Endothelial cell of umbilical vein (primary cell): ENCODE measurements around the gene IQSEC2. TPM values are rescaled to one million over a fixed set of nuclear protein-coding genes. Genes with fewer than 3 reads are reported as not detected.

ENCODE experiments used
- BruUV-seq: library from RNA; stranded (reverse); fragments of 400-500 nt; replicated peaks from 2 replicates; lab custom pipeline; 2021; lab: Mats Ljungman, UMichigan
- CTCF ChIA-PET: fragments of 300-600, 350-600 bp; sonication (Branson Sonifier 250); formaldehyde crosslinking; loops from one replicate; lab custom pipeline; 2021; ENCODE audit warnings: antibody characterized with exemption, inconsistent platforms; lab: Charles Lee
- POLR2A ChIA-PET: fragments of 300-600, 350-600 bp; sonication (Branson Sonifier 250); formaldehyde crosslinking; loops from one replicate; lab custom pipeline; 2021; ENCODE audit warnings: antibody characterized with exemption, inconsistent platforms; lab: Charles Lee
- DNase-seq: peaks from one replicate; pipeline ENCODE4 v3.0.0-alpha.2; 2011; ENCODE audit warnings: low read depth, low spot score
- FAIRE-seq: peaks from 2 replicates; lab custom pipeline; 2011; peaks lifted over from hg19 to GRCh38; lab: Jason Lieb, UNC
- H2AFZ ChIP-seq: 2 replicates; pipeline ENCODE4 v1.6.0; 2012; ENCODE audit warnings: low read depth, low read length, control low read depth, inconsistent platforms
- H3K27ac ChIP-seq: 2 replicates; pipeline ENCODE4 v1.5.1; 2011; ENCODE audit warnings: low read depth, mild to moderate bottlenecking, control low read depth, low read length, moderate library complexity; ENCODE audit not compliant: insufficient read depth
- H3K27me3 ChIP-seq, 2 experiments: 2 replicates each; pipeline versions ENCODE4 v1.6.0 to v1.6.1; 2011; ENCODE audit warnings: low read length in 2 of 2, mixed read lengths in 1 of 2; ENCODE audit not compliant: control insufficient read depth in 2 of 2, insufficient read depth in 2 of 2
- H3K36me3 ChIP-seq, 2 experiments: 2 replicates in 1 of 2; 3 replicates in 1 of 2; pipeline ENCODE4 v1.5.1; 2011; ENCODE audit warnings: low read length in 2 of 2, mild to moderate bottlenecking in 1 of 2, moderate library complexity in 1 of 2; ENCODE audit not compliant: control insufficient read depth in 2 of 2, insufficient read depth in 2 of 2; ENCODE audit errors: extremely low read depth in 1 of 2
- H3K4me1 ChIP-seq: 3 replicates; pipeline ENCODE4 v1.5.1; 2011; ENCODE audit warnings: mild to moderate bottlenecking, low read length; ENCODE audit not compliant: control insufficient read depth, insufficient read depth; ENCODE audit errors: extremely low read depth
- H3K4me2 ChIP-seq: 2 replicates; pipeline ENCODE4 v1.6.1; 2011; ENCODE audit warnings: low read length, control low read depth, mixed read lengths; ENCODE audit not compliant: insufficient read depth
- H3K4me3 ChIP-seq, 3 experiments: fragments of 200-600 bp in 1 of 3; sonication (generic), shearing (Covaris generic) in 1 of 3; replicated peaks in 1 of 3; 2 replicates each; pipeline ENCODE4 v1.5.1; 2011 to 2016; ENCODE audit warnings: control low read depth in 3 of 3, low read length in 3 of 3, mild to moderate bottlenecking in 2 of 3, inconsistent platforms in 1 of 3, low read depth in 1 of 3, moderate library complexity in 1 of 3; ENCODE audit not compliant: insufficient read depth in 1 of 3
- H3K79me2 ChIP-seq: 2 replicates; pipeline ENCODE4 v1.6.0; 2012; ENCODE audit warnings: low read length, inconsistent platforms; ENCODE audit not compliant: control insufficient read depth, insufficient read depth
- H3K9ac ChIP-seq: replicated peaks from 2 replicates; pipeline ENCODE3; 2011; ENCODE audit warnings: low read length, control low read depth; ENCODE audit not compliant: insufficient read depth; ENCODE audit errors: extremely low read depth
- H3K9me1 ChIP-seq: replicated peaks from 3 replicates; pipeline ENCODE4 v1.6.0; 2011; ENCODE audit warnings: mild to moderate bottlenecking, low read length; ENCODE audit not compliant: control insufficient read depth, insufficient read depth; ENCODE audit errors: extremely low read depth
- H3K9me3 ChIP-seq: replicated peaks from 2 replicates; pipeline ENCODE4 v1.5.1; 2012; ENCODE audit warnings: low read length, inconsistent platforms; ENCODE audit not compliant: control insufficient read depth, insufficient read depth
- H4K20me1 ChIP-seq: replicated peaks from 2 replicates; pipeline ENCODE3; 2011; ENCODE audit warnings: mild to moderate bottlenecking, low read length; ENCODE audit not compliant: control insufficient read depth, insufficient read depth; ENCODE audit errors: extremely low read depth
- CTCF ChIP-seq, 2 donors: IDR thresholded peaks; 1 replicate in 1 of 2; 2 replicates in 1 of 2; pipeline ENCODE4 v1.5.1; 2011; ENCODE audit warnings: low read length in 2 of 2, mild to moderate bottlenecking in 2 of 2, moderate library complexity in 2 of 2, control low read depth in 1 of 2, inconsistent platforms in 1 of 2, low read depth in 1 of 2; ENCODE audit not compliant: insufficient read depth in 1 of 2; ENCODE audit errors: extremely low read depth in 1 of 2
- EZH2 ChIP-seq: IDR thresholded peaks from 2 replicates; pipeline ENCODE4 v1.6.1; 2012; ENCODE audit warnings: borderline replicate concordance, low read depth, mild to moderate bottlenecking, moderate library complexity, low read length, inconsistent platforms; ENCODE audit not compliant: severe bottlenecking
- FOS ChIP-seq: IDR thresholded peaks from 2 replicates; pipeline ENCODE4 v1.6.1; 2011; ENCODE audit warnings: mild to moderate bottlenecking, low read length, moderate library complexity, borderline replicate concordance; ENCODE audit not compliant: insufficient read depth
- GATA2 ChIP-seq: IDR thresholded peaks from 2 replicates; pipeline ENCODE4 v1.7.0; 2011; ENCODE audit warnings: low read depth, mild to moderate bottlenecking, moderate library complexity, mixed read lengths, low read length; ENCODE audit not compliant: insufficient read length, insufficient read depth
- JUN ChIP-seq: IDR thresholded peaks from 2 replicates; pipeline ENCODE4 v1.6.1; 2011; ENCODE audit warnings: borderline replicate concordance, low read depth; ENCODE audit not compliant: insufficient read length, insufficient read depth
- MAX ChIP-seq: IDR thresholded peaks from 2 replicates; pipeline ENCODE4 v1.6.1; 2011; ENCODE audit not compliant: insufficient read depth, insufficient read length
- MYC ChIP-seq: IDR thresholded peaks from one replicate; pipeline ENCODE4 v1.6.1; 2011; ENCODE audit warnings: mild to moderate bottlenecking, low read depth, low read length
- POLR2A ChIP-seq: IDR thresholded peaks from 2 replicates; pipeline ENCODE4 v1.6.1; 2012; ENCODE audit warnings: low read depth, mild to moderate bottlenecking, control low read depth, low read length
- POLR2AphosphoS5 ChIP-seq: IDR thresholded peaks from 2 replicates; pipeline ENCODE4 v1.6.1; 2012; ENCODE audit warnings: low read depth, mild to moderate bottlenecking, control low read depth, low read length, moderate library complexity; ENCODE audit not compliant: insufficient read depth
- dilution Hi-C: fragments of 300-500 bp; cut with MboI; formaldehyde crosslinking; loops from one replicate; pipeline ENCODE4 v1.15.0; 2019; ENCODE audit warnings: low sequenced_read_pairs; ENCODE audit not compliant: extremely low pct_ligation_motif_present
- intact Hi-C: fragments of 100-400 bp; cut with micrococcal nuclease; formaldehyde crosslinking; loops from one replicate; pipeline ENCODE4 v1.10.0; 2022
- polyA plus RNA-seq, 4 experiments: library from polyadenylated mRNA; depleted of rRNA in 3 of 4; stranded (reverse) in 3 of 4; unstranded in 1 of 4; fragments of >200 nt; gene quantifications; 2 replicates each; pipeline versions ENCODE4 v1.2.1 to v1.2.3, GENCODE V29; 2011 to 2012; ENCODE audit warnings: missing spikeins in 1 of 4
- total RNA-seq: library from RNA; stranded (reverse); gene quantifications from 2 replicates; pipeline ENCODE4 v1.2.3, GENCODE V29; 2021

Gene IQSEC2
- total and polyA plus RNA-seq, 2 donors (not counting 3 experiments of a cell fraction or from before 2014, with no cell fraction given) = 5.4 to 9.9 TPM

GRCh38 chrX:53303195-53303594 lies 21.8 kb upstream of the IQSEC2 start:
- no peak for DNase-seq
- no peak for FAIRE-seq

More at GRCh38 chrX:53303195-53303594, 21.8 kb upstream of the IQSEC2 start:
- ChIA-PET CTCF (interaction anchor here (3.1 kb wide), 1 partner anchor 10 kb away, joined by 10 read pairs; no protein-coding TSS in a partner anchor), POLR2A (no interaction called here)
- no peaks in the 10 kb centered on the region for H3K4me1 ChIP-seq
- H3K27me3 ChIP-seq = no peaks in the 10 kb centered on the region
- no peak overlapping the region for H3K9ac ChIP-seq
- no peaks in the 10 kb centered on the region for H4K20me1 ChIP-seq
- H3K36me3 ChIP-seq = no peaks in the 10 kb centered on the region
- BruUV-seq = no TSS peak
- no peaks in the 10 kb centered on the region for H3K9me3 ChIP-seq
- H2AFZ ChIP-seq = no peak overlapping the region
- H3K79me2 ChIP-seq = no peaks in the 10 kb centered on the region
- H3K27ac ChIP-seq = no peak overlapping the region
- intact Hi-C loops (no loop called here), dilution Hi-C loops (no loop called here)
- TF ChIP-seq POLR2A (no peak), MYC (no peak), CTCF (IDR thresholded peaks at IDR 0.05; ENCODE audit: extremely low read depth in 1 of 2, insufficient read depth in 1 of 2, low read depth in 1 of 2, low read length in 2 of 2) (no peak), JUN (no peak), EZH2 (no peak), FOS (no peak), POLR2AphosphoS5 (no peak), GATA2 (no peak), MAX (no peak)
- no peak overlapping the region for H3K4me3 ChIP-seq
- H3K4me2 ChIP-seq = no peak overlapping the region
- H3K9me1 ChIP-seq = no peaks in the 10 kb centered on the region
